Tibial nerve (tissue), 4 donors: ENCODE results near the gene PCDHB7. TPM values are rescaled to one million over a fixed set of nuclear protein-coding genes. Genes with fewer than 3 reads are reported as not detected.
A peak's percentile ranks its signal among the peaks of the same experiment; 100 is the strongest.
"Not testable (repeated sequence)": the region's sequence is repeated elsewhere in the genome, so short reads cannot be mapped to it uniquely, and the experiment has no call there.

Experiments
- DNase-seq, 2 donors: peaks; one replicate each; pipeline ENCODE4 v3.0.0-alpha.2; 2019; ENCODE audit warnings: low spot score in 2 of 2
- H3K27ac ChIP-seq, 4 donors: fragments of 200-600 bp; sonication (generic) in 3 of 4; one replicate each; pipeline ENCODE4 v1.5.1; 2017 to 2019; ENCODE audit warnings: mild to moderate bottlenecking in 1 of 4
- H3K27me3 ChIP-seq, 2 donors: fragments of 200-600 bp; sonication (generic) in 1 of 2; one replicate each; pipeline versions ENCODE4 v1.5.1 to v1.6.0; 2017 to 2019
- H3K36me3 ChIP-seq, 3 donors: fragments of 200-600 bp; sonication (generic); one replicate each; pipeline ENCODE4 v1.5.1; 2018 to 2019
- H3K4me1 ChIP-seq, 4 donors: fragments of 200-600 bp; sonication (generic) in 3 of 4; one replicate each; pipeline ENCODE4 v1.5.1; 2017 to 2019
- H3K4me3 ChIP-seq, 4 donors: fragments of 200-600 bp; sonication (generic) in 3 of 4; one replicate each; pipeline ENCODE4 v1.5.1; 2017 to 2019; ENCODE audit warnings: mild to moderate bottlenecking in 1 of 4, moderate library complexity in 1 of 4
- H3K9me3 ChIP-seq, 4 donors: fragments of 200-600 bp; sonication (generic) in 3 of 4; one replicate each; pipeline ENCODE4 v1.5.1; 2017 to 2019
- CTCF ChIP-seq, 5 experiments: fragments of 200-600 bp in 3 of 5; fragments of 450-650 bp in 2 of 5; sonication (generic) in 3 of 5; IDR thresholded peaks; one replicate each; pipeline ENCODE4 v1.5.1; 2016 to 2019; ENCODE audit warnings: antibody characterized with exemption in 5 of 5, mild to moderate bottlenecking in 3 of 5, moderate library complexity in 2 of 5
- EP300 ChIP-seq, 2 donors: sonication (generic); formaldehyde crosslinking; IDR thresholded peaks; one replicate each; pipeline ENCODE4 v1.6.1; 2017; ENCODE audit warnings: antibody characterized with exemption in 2 of 2, mild to moderate bottlenecking in 1 of 2
- POLR2A ChIP-seq, 2 donors: fragments of 450-650 bp; IDR thresholded peaks; one replicate each; pipeline ENCODE4 v1.6.1; 2017; ENCODE audit warnings: antibody characterized with exemption in 2 of 2, mild to moderate bottlenecking in 2 of 2, moderate library complexity in 2 of 2
- WGBS, 2 donors: methylation state at CpG; one replicate each; pipeline ENCODE4 v1.1.5; 2018; 5-methylcytosine and 5-hydroxymethylcytosine counted together
- total RNA-seq, 4 donors: library from RNA; depleted of rRNA; stranded (reverse); fragments of >200 nt; gene quantifications; one replicate each; pipeline ENCODE4 v1.1.0, GENCODE V29; 2016

Gene PCDHB7
- total RNA-seq, 4 donors from 2014 or later = 4.4 to 7.1 (median 5.5) TPM

- DNase-seq = no peak
- no peaks in the 10 kb centered on the region for H3K4me1 ChIP-seq
- peaks cover 0 to 100% (median 35%) of the 10 kb centered on the region in 4 donors for H3K9me3 ChIP-seq
- 19 to 26% methylated on average over 18 of the region's 18 CpGs for WGBS, 2 donors
- TF ChIP-seq POLR2A (IDR thresholded peaks at IDR 0.05) (no peak), CTCF (IDR thresholded peaks at IDR 0.05) (peak in 1 of 5 experiments; percentile 7)
- no peak within 1 kb of the TSS for H3K27ac ChIP-seq
- peak within 1 kb of the TSS in 1 of 4 donors; percentile 18 for H3K4me3 ChIP-seq
- H3K36me3 ChIP-seq = no peaks in the 10 kb centered on the region
- H3K27me3 ChIP-seq = no peaks in the 10 kb centered on the region
Measured at GRCh38 chr5:141149812-141150211, 22.6 kb upstream of the PCDHB7 start, which contains the start of gene PCDHB6. Gene PCDHB6 (plus strand): TSS chr5:141150057. CDS start chr5:141150258, 201 bp downstream.

- no peak for TF ChIP-seq EP300 (IDR thresholded peaks at IDR 0.05)
- no peak for TF ChIP-seq POLR2A (IDR thresholded peaks at IDR 0.05)
- no peak for TF ChIP-seq CTCF (IDR thresholded peaks at IDR 0.05)
- H3K4me1 ChIP-seq = no peaks in the 10 kb centered on the region
- H3K9me3 ChIP-seq = peaks cover 0 to 100% (median 33%) of the 10 kb centered on the region in 4 donors
- no peak for DNase-seq
- H3K27me3 ChIP-seq = no peaks in the 10 kb centered on the region
- WGBS, 2 donors = 54 to 56% methylated on average over 33 of the region's 33 CpGs
- H3K4me3 ChIP-seq = peak overlapping the region in 1 of 4 donors; percentile 18
- no peak overlapping the region for H3K27ac ChIP-seq
- no peaks in the 10 kb centered on the region for H3K36me3 ChIP-seq
Measured at GRCh38 chr5:141150224-141150992, 22.0 kb upstream of the PCDHB7 start.

GRCh38 chr5:141150993-141151325 is 21.5 kb upstream of the PCDHB7 start:
- Histone ChIP-seq H3K36me3 (no peaks in the 10 kb centered on the region), H3K27ac (no peak overlapping the region), H3K4me3 (no peak overlapping the region), H3K27me3 (no peaks in the 10 kb centered on the region), H3K9me3 (peaks cover 0 to 100% (median 33%) of the 10 kb centered on the region in 4 donors), H3K4me1 (no peaks in the 10 kb centered on the region)
- 44 to 53% methylated on average over 13 of the region's 13 CpGs for WGBS, 2 donors
- DNase-seq = no peak
- TF ChIP-seq CTCF (IDR thresholded peaks at IDR 0.05) (no peak), POLR2A (IDR thresholded peaks at IDR 0.05) (no peak), EP300 (IDR thresholded peaks at IDR 0.05) (no peak)

- H3K4me1 ChIP-seq, H3K36me3 ChIP-seq, DNase-seq, H3K27ac ChIP-seq, H3K4me3 ChIP-seq, H3K27me3 ChIP-seq: not testable (repeated sequence)
- WGBS, 2 donors = 53 to 77% methylated on average over 26 to 28 of the region's 41 CpGs
- H3K9me3 ChIP-seq = peaks cover 0 to 100% (median 33%) of the 10 kb centered on the region in 4 donors
Measured at GRCh38 chr5:141151632-141152031, 20.8 kb upstream of the PCDHB7 start.

- peaks cover 0 to 100% (median 33%) of the 10 kb centered on the region in 4 donors for H3K9me3 ChIP-seq
- not testable (repeated sequence) for H3K4me3 ChIP-seq, H3K4me1 ChIP-seq, H3K36me3 ChIP-seq, DNase-seq, H3K27ac ChIP-seq, H3K27me3 ChIP-seq
- WGBS, 2 donors = 40 to 57% methylated on average over 13 to 30 of the region's 36 CpGs
Measured at GRCh38 chr5:141152096-141152495, 20.3 kb upstream of the PCDHB7 start.

- DNase-seq = no peak
- H3K27me3 ChIP-seq = no peaks in the 10 kb centered on the region
- no peaks in the 10 kb centered on the region for H3K36me3 ChIP-seq
- no peak for TF ChIP-seq EP300 (IDR thresholded peaks at IDR 0.05)
- no peak for TF ChIP-seq POLR2A (IDR thresholded peaks at IDR 0.05)
- TF ChIP-seq CTCF (IDR thresholded peaks at IDR 0.05) = no peak
- peaks cover 0 to 99% (median 28%) of the 10 kb centered on the region in 4 donors for H3K9me3 ChIP-seq
- no peak overlapping the region for H3K27ac ChIP-seq
- no peak overlapping the region for H3K4me3 ChIP-seq
- no peaks in the 10 kb centered on the region for H3K4me1 ChIP-seq
- 33 to 47% methylated on average over 21 of the region's 21 CpGs for WGBS, 2 donors
Measured at GRCh38 chr5:141155540-141156374, 16.7 kb upstream of the PCDHB7 start.

- H3K27me3 ChIP-seq, H3K4me3 ChIP-seq, H3K4me1 ChIP-seq, DNase-seq, H3K36me3 ChIP-seq, H3K27ac ChIP-seq: not testable (repeated sequence)
- WGBS, 2 donors = 40 to 58% methylated on average over 10 to 22 of the region's 38 CpGs
- H3K9me3 ChIP-seq = peaks cover 0 to 97% (median 28%) of the 10 kb centered on the region in 4 donors
Measured at GRCh38 chr5:141157356-141157755, 15.1 kb upstream of the PCDHB7 start.

- WGBS, 2 donors = 41 to 44% methylated on average over 14 to 23 of the region's 28 CpGs
- not testable (repeated sequence) for DNase-seq, H3K4me3 ChIP-seq, H3K27me3 ChIP-seq, H3K27ac ChIP-seq, H3K4me1 ChIP-seq, H3K36me3 ChIP-seq
- peaks cover 0 to 97% (median 29%) of the 10 kb centered on the region in 4 donors for H3K9me3 ChIP-seq
Measured at GRCh38 chr5:141157901-141158300, 14.5 kb upstream of the PCDHB7 start.
